Frontal cortex (tissue), 4 donors: ENCODE results near the gene PNCK. TPM values are rescaled to one million over a fixed set of nuclear protein-coding genes. Genes with fewer than 3 reads are reported as not detected.
"Not testable (repeated sequence)": the region's sequence is repeated elsewhere in the genome, so short reads cannot be mapped to it uniquely, and the experiment has no call there.

Experiments
- DNase-seq, 2 donors: peaks; one replicate each; pipeline ENCODE4 v3.0.0; 2012; ENCODE audit warnings: low spot score in 2 of 2
- FAIRE-seq: peaks from 2 replicates; lab custom pipeline; 2012; peaks lifted over from hg19 to GRCh38; lab: Jason Lieb, UNC
- total RNA-seq: library from RNA; depleted of rRNA; stranded (reverse); fragments of >200 nt; gene quantifications from one replicate; pipeline ENCODE4 v1.2.3, GENCODE V29; 2014
- donor health status: control.
- donor health status: control.
- donor health status: control.

PNCK gene
- total RNA-seq, 1 donor from 2014 or later = 18.3 TPM

DNA sequence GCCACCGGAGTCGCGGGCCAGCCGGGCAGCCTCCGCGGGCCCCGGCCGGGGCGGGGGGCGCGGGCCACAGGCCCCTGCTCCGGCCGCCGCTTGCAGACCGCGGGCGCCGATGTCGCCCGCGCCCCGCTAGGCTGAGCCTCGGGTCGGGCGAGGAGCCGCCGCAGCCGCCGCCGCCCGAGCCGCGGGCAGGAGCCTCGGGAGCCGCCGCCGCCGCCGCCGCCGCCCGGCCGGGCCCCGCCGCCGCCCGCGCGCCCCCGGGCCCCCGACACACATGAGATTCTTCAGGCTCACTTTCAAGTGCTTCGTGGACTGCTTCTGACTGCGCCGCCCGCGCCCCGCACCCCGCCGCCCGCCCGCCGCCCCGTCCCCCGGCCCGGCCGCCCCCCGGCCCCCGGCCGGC lies 14.5 kb upstream of the PNCK start:
- FAIRE-seq (no peak), DNase-seq (no peak)

GRCh38 chrX:153687121-153688039 lies 13.8 kb upstream of the PNCK start, which contains the start of gene SLC6A8:
SLC6A8 (plus strand) TSS chrX:153687926; CDS start chrX:153688575, 649 bp downstream.
- DNase-seq = peak; percentile 79 to 85
- no peak for FAIRE-seq

DNA sequence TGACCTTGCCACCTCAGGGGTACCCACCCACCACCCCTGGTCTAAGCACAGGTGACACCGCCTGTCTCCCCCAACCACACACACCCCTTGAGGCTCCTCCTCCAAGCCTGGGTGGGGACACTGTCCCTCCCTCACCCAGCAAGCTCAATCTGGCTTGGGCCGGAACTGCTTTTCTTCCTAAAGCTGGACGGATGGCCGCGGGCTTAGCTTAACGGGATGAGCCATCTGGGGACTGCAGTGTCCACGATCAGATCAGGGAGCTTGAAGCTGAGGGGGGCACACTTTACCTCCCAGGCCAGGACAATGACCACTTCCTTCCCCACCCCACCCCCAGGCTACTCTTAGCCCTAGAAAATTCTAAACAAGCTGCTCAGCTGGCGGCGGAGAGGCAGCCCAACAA lies 13.1 kb upstream of the PNCK start:
- DNase-seq (no peak), FAIRE-seq (no peak)

DNA sequence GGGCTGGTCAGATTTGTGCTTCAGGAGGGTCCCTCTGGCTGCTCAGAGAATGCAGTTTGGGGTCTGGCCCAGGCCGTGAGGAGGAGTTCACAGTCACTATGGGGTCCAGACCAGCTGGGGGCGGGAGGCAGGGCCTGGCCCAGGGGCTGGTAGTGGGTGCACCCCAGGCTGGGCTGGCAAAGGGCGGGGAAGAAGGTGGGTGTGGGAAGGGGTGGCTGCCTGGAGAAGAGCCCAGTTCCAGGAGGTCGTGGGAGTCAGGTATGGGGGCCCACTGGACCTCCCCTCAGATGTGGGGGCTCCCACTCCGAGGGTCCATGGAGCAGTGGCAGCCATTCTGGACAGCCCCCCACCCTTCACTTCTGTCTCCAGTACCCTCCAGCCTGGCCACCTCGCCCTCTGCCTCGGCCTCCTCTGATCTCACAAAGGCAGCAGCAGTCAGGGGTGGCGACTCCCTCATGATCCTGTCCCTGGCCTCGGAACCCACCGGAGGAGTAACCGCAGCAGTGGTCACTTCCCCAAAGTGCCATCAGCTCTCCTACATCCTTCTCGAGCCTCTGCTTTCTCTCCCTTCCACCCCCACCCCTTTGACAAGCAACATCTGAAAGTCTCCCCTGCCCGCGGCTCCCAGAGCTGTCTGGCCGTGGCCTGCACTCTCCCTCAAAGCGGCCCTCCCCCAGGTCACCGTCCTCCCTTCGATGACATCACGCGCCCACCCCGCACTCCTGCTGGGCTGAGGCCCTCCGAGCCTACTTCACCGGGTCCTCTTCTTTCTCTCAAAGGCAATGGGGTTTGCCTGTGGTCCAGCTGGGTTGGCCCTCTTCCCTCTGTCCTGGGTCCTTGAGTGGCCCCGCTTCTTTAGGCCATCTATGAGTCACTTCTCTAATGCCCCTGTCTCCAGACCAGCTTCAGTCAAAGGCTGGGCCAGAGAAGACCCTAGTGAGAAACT lies 12.4 kb upstream of the PNCK start:
- no peak for DNase-seq
- FAIRE-seq = no peak

- DNase-seq = no peak
- FAIRE-seq = no peak
Measured at GRCh38 chrX:153685156-153685536, 11.5 kb upstream of the PNCK start.

DNA sequence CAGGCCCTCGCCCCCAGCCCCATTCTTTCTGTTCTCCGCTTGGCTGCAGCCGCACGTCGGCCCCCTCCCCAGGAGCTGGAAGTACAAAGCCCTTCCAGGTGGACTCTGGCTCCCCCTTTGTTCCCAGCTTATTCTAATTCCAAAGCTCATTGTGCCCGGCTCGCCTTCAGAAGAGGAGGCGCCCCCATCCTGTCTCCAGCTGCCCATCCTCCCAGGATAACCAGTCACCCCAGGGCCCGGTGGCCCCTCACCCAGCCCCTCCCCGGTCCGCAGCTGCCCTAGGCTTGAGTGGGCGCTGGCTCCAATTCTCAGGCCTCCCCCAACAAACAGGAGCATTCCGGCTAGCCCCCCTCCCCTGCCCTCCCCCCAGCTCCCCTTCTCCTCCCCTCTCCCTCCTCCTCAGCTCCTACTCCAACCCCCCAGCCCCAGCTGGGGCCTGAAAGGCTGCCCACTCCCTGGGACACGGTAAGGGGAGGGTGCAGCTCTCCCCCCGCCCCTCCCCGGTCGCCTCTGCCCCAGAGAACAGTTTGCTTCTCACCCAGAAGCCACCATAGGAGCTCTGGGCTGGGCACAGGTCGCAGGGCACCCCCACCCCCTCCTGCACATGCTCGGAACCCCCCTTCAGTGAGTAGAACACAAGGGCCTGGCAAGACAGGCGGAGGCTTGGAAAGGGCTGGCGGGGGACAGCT lies 11.0 kb upstream of the PNCK start:
- FAIRE-seq (no peak), DNase-seq (no peak)

- not testable (repeated sequence) for FAIRE-seq, DNase-seq
Measured at GRCh38 chrX:153683486-153683885, 9.9 kb upstream of the PNCK start.

GRCh38 chrX:153681175-153681574 lies 7.6 kb upstream of the PNCK start:
- FAIRE-seq (no peak), DNase-seq (no peak)

- FAIRE-seq = no peak
- DNase-seq = no peak
Measured at GRCh38 chrX:153674219-153674851, 722 bp upstream of the PNCK start.

DNA sequence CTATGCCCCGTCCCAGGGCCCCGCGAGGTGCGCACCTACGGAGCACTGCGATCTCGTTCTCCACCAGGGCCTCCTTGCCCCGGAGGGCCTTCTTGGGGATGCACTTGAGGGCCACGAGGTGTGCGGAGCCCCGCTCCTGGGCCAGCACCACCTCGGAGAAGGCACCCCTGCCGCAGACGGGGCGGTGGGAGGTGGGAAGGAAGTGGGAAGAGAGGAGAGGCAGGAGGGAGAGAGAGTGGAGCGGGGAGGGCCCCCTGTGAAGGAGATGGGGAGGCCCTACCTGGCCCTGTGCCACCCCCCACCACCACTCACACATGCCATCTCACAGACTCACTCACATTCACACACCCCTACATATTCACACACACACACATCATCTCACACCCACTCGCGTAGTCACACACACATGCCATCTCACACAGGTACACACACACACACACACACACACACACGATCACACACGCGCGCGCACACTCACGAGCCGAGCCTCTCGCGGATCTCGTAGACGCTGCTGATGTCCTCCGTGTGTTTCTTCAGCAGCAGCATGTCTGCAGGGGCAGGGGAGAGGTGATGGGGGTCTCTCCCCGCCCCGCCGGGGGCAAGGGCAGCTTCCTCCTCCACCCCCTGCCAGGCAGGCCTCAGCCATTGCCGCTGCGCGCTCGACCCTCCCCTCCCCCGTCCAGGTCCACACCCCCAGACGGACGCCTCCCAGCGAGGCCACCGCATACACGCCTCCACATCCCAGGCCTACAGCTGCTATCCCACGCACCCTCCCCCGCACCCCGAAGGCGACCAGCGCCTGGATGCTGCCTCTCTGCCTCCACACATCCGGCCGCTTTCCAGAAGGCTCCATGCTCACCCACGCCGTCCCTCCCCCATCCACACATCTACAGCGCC lies 834 bp downstream of the PNCK start:
- DNase-seq = peak in 1 of 2 donors; percentile 36
- no peak for FAIRE-seq

GRCh38 chrX:153671589-153672530 lies 1.8 kb downstream of the PNCK start:
- FAIRE-seq (no peak), DNase-seq (no peak)

GRCh38 chrX:153670748-153671588 lies 2.6 kb downstream of the PNCK start:
- no peak for FAIRE-seq
- DNase-seq = no peak

GRCh38 chrX:153669901-153670731 lies 3.5 kb downstream of the PNCK start:
- FAIRE-seq (no peak), DNase-seq (no peak)

GRCh38 chrX:153669174-153669890 lies 4.3 kb downstream of the PNCK start:
- FAIRE-seq = no peak
- no peak for DNase-seq
